ENCODE measurements around the gene CD22. TPM values are rescaled to one million over a fixed set of nuclear protein-coding genes. Genes with fewer than 3 reads are reported as not detected.
"Not testable (repeated sequence)": the region's sequence is repeated elsewhere in the genome, so short reads cannot be mapped to it uniquely, and the experiment has no call there.

CD22 gene
- total RNA-seq, 2 donors from 2014 or later, result 0.39 to 0.56 TPM

GRCh38 chr19:35352177-35352447 lies 23.1 kb downstream of the CD22 start:
- ATAC-seq (no peak), DNase-seq (no peak)
- intact Hi-C loops (cut with DNase I), result loop anchor here (1.0 to 5.0 kb wide), 2 partner anchors 120 to 143 kb away; no protein-coding TSS in a partner anchor

- intact Hi-C loops (cut with DNase I), result loop anchor here (1.0 to 5.0 kb wide), 2 partner anchors 120 to 143 kb away; no protein-coding TSS in a partner anchor
- ATAC-seq (peak; percentile 75 to 76), DNase-seq (peak; percentile 71)
These were observed 23.7 kb downstream of the CD22 start for GRCh38 chr19:35352448-35353304.

- intact Hi-C loops (cut with DNase I), result loop anchor here (2.0 to 5.0 kb wide), 2 partner anchors 113 to 119 kb away; no protein-coding TSS in a partner anchor
- DNase-seq, result no peak
- ATAC-seq, result no peak
These were observed 24.6 kb downstream of the CD22 start for GRCh38 chr19:35353635-35354034.

- ATAC-seq (no peak), DNase-seq (no peak)
- intact Hi-C loops (cut with DNase I), result loop anchor here (2.0 to 5.0 kb wide), 2 partner anchors 112 to 117 kb away; no protein-coding TSS in a partner anchor
These were observed 25.9 kb downstream of the CD22 start for GRCh38 chr19:35354898-35355297.

- DNase-seq (no peak), ATAC-seq (no peak)
- intact Hi-C loops (cut with DNase I), result loop anchor here in 1 of 2 donors (2.0 kb wide), 1 partner anchor 111 kb away; no protein-coding TSS in a partner anchor
These were observed 26.9 kb downstream of the CD22 start for GRCh38 chr19:35355791-35356460.

GRCh38 chr19:35357867-35358573 lies 29.0 kb downstream of the CD22 start, which contains the start of gene FFAR3:
Gene FFAR3, plus strand, starts transcription at chr19:35358460. Its CDS starts 431 bp downstream, at chr19:35358891.
- ATAC-seq (peak; percentile 68 to 71), DNase-seq (peak; percentile 66)
- intact Hi-C loops (cut with DNase I), result no loop called here

- ATAC-seq; intact Hi-C loops (cut with DNase I); DNase-seq: not testable (repeated sequence)
These were observed 29.8 kb downstream of the CD22 start for GRCh38 chr19:35358834-35359233.

- DNase-seq; ATAC-seq; intact Hi-C loops (cut with DNase I): not testable (repeated sequence)
These were observed 30.4 kb downstream of the CD22 start for GRCh38 chr19:35359395-35359794.

GRCh38 chr19:35360081-35360480 lies 31.1 kb downstream of the CD22 start:
- intact Hi-C loops (cut with DNase I); ATAC-seq: not testable (repeated sequence)

GRCh38 chr19:35360880-35361420 lies 32.0 kb downstream of the CD22 start:
- DNase-seq (no peak), ATAC-seq (no peak)
- intact Hi-C loops (cut with DNase I), result no loop called here

More at GRCh38 chr19:35360081-35360480, 31.1 kb downstream of the CD22 start:
- DNase-seq, result not testable (repeated sequence)

GRCh38 chr19:35362261-35363000 lies 33.4 kb downstream of the CD22 start:
- DNase-seq, result no peak

GRCh38 chr19:35363001-35363590 lies 34.1 kb downstream of the CD22 start:
- no peak for DNase-seq
- intact Hi-C loops (cut with DNase I), result no loop called here
- ATAC-seq, result no peak

More at GRCh38 chr19:35362261-35363000, 33.4 kb downstream of the CD22 start:
- ATAC-seq, result no peak
- intact Hi-C loops (cut with DNase I), result no loop called here

- DNase-seq, result no peak
These were observed 34.9 kb downstream of the CD22 start for GRCh38 chr19:35363711-35364425.

GRCh38 chr19:35365303-35365702 lies 36.3 kb downstream of the CD22 start:
- no peak for DNase-seq
- intact Hi-C loops (cut with DNase I), result no loop called here
- ATAC-seq, result no peak

More at GRCh38 chr19:35363711-35364425, 34.9 kb downstream of the CD22 start:
- intact Hi-C loops (cut with DNase I), result no loop called here
- ATAC-seq, result no peak

GRCh38 chr19:35368378-35368777 lies 39.4 kb downstream of the CD22 start:
- intact Hi-C loops (cut with DNase I), result no loop called here
- DNase-seq (no peak), ATAC-seq (no peak)

- intact Hi-C loops (cut with DNase I), result no loop called here
- DNase-seq (no peak), ATAC-seq (no peak)
These were observed 40.5 kb downstream of the CD22 start for GRCh38 chr19:35369522-35369921.

- DNase-seq (no peak), ATAC-seq (no peak)
- intact Hi-C loops (cut with DNase I), result no loop called here
These were observed 41.7 kb downstream of the CD22 start, which contains the start of gene GPR42 for GRCh38 chr19:35370722-35371121. Gene GPR42, plus strand, starts transcription at chr19:35371068. Its CDS starts 292 bp downstream, at chr19:35371360.
